OCI-LY7 (cell line): Measurements from ENCODE around the gene AGXT2. TPM values are rescaled to one million over a fixed set of nuclear protein-coding genes. Genes with fewer than 3 reads are reported as not detected.

Experiments used
- BruUV-seq: library from RNA; stranded (reverse); fragments of 400-500 nt; replicated peaks from 2 replicates; lab custom pipeline; 2021; lab: Mats Ljungman, UMichigan
- CTCF ChIA-PET: fragments of 300-600 bp; sonication (Branson Sonifier 250); formaldehyde crosslinking; loops from one replicate; lab custom pipeline; 2022; ENCODE audit warnings: antibody characterized with exemption; ENCODE audit not compliant: unreplicated experiment; lab: Charles Lee
- POLR2A ChIA-PET: fragments of 300-600 bp; sonication (Branson Sonifier 250); formaldehyde crosslinking; loops from one replicate; lab custom pipeline; 2022; ENCODE audit warnings: antibody characterized with exemption; lab: Charles Lee
- DNase-seq: peaks from one replicate; pipeline ENCODE4 v3.0.0-alpha.2; 2015; ENCODE audit warnings: low spot score
- H2AFZ ChIP-seq: fragments of 200-600 bp; sonication (generic), shearing (Covaris generic); 2 replicates; pipeline ENCODE4 v1.6.1; 2014; ENCODE audit warnings: mild to moderate bottlenecking, antibody characterized with exemption, low read length, moderate library complexity
- H3K27ac ChIP-seq: fragments of 200-600 bp; sonication (generic); 2 replicates; pipeline ENCODE4 v1.5.1; 2014; ENCODE audit warnings: mixed run types, low read depth, mild to moderate bottlenecking, moderate library complexity, low read length, inconsistent platforms; ENCODE audit not compliant: poor library complexity, severe bottlenecking
- H3K36me3 ChIP-seq: fragments of 200-600 bp; sonication (generic); 2 replicates; pipeline ENCODE4 v1.6.1; 2014; ENCODE audit warnings: mild to moderate bottlenecking, antibody characterized with exemption, low read length, moderate library complexity, mixed read lengths; ENCODE audit not compliant: insufficient read depth
- H3K4me1 ChIP-seq: fragments of 200-600 bp; sonication (generic); 2 replicates; pipeline ENCODE4 v1.5.1; 2014; ENCODE audit warnings: mild to moderate bottlenecking, low read length; ENCODE audit not compliant: insufficient read depth, poor library complexity, severe bottlenecking
- H3K4me2 ChIP-seq: fragments of 200-600 bp; sonication (generic); 2 replicates; pipeline ENCODE4 v1.6.1; 2014; ENCODE audit warnings: mild to moderate bottlenecking, low read length
- H3K4me3 ChIP-seq: fragments of 200-600 bp; sonication (generic); 2 replicates; pipeline ENCODE4 v1.5.1; 2014; ENCODE audit warnings: mild to moderate bottlenecking, low read depth, low read length; ENCODE audit not compliant: poor library complexity, severe bottlenecking
- H3K79me2 ChIP-seq: fragments of 200-600 bp; sonication (generic); 2 replicates; pipeline ENCODE4 v1.6.1; 2016; ENCODE audit warnings: low read depth, mild to moderate bottlenecking, low read length, moderate library complexity, mixed read lengths; ENCODE audit not compliant: insufficient read depth
- H3K9me2 ChIP-seq: fragments of 200-600 bp; sonication (generic); 2 replicates; pipeline ENCODE4 v1.6.1; 2016; ENCODE audit warnings: mild to moderate bottlenecking, low read length, mixed read lengths; ENCODE audit not compliant: insufficient read depth
- H3K9me3 ChIP-seq: fragments of 200-600 bp; sonication (generic); 2 replicates; pipeline ENCODE4 v1.6.1; 2014; ENCODE audit warnings: mild to moderate bottlenecking, mixed run types, low read length, mixed read lengths
- H4K20me1 ChIP-seq: fragments of 200-600 bp; sonication (generic); 2 replicates; pipeline ENCODE4 v1.6.1; 2014; ENCODE audit warnings: mild to moderate bottlenecking, antibody characterized with exemption, low read length, moderate library complexity, mixed read lengths; ENCODE audit not compliant: insufficient read depth
- CTCF ChIP-seq: fragments of 200-600 bp; sonication (generic); conservative IDR thresholded peaks from 2 replicates; pipeline ENCODE4 v1.5.1; 2014; ENCODE audit warnings: mild to moderate bottlenecking, antibody characterized with exemption, low read length, moderate library complexity, mixed read lengths
- EZH2phosphoT487 ChIP-seq: fragments of 200-600 bp; sonication (generic); IDR thresholded peaks from 2 replicates; pipeline ENCODE4 v1.6.1; 2018; ENCODE audit warnings: low read depth, borderline replicate concordance, mild to moderate bottlenecking, mixed run types, antibody characterized with exemption, low read length, moderate library complexity, mixed read lengths
- intact Hi-C: fragments of 100-400 bp; cut with micrococcal nuclease; formaldehyde crosslinking; loops from one replicate; pipeline ENCODE4 v1.10.0; 2022; ENCODE audit not compliant: unreplicated experiment
- total RNA-seq, 2 experiments: library from RNA; depleted of rRNA in 1 of 2; stranded (reverse); fragments of >200 nt in 1 of 2; shearing (Covaris generic) in 1 of 2; gene quantifications; 2 replicates each; pipeline ENCODE4 v1.2.3, GENCODE V29; 2014 to 2022

Gene AGXT2
- total RNA-seq, 2 experiments from 2014 or later, result not detected

DNA sequence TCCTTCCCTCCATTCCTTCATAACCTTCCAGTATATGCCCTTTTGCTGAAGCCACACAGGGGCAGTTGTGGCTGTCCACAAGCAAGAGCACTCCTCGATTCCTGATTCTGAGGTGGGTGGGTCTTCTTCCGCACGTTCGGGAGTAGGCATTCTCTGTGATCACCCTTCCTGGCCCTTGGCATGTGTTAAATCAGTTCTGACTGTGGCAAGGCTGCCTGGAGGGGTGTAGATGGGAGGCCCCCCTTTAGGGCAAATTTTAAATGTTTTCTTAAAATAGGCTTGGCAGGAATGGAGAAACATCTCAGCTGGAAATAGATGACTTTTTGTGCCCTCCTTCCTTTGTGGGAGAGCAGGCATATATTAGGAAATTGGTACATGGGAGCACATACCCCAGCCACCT is 3.1 kb downstream of the AGXT2 start:
- no peaks in the 10 kb centered on the region for H3K4me1 ChIP-seq
- H3K36me3 ChIP-seq, result no peaks in the 10 kb centered on the region
- no peak overlapping the region for H3K4me2 ChIP-seq
- H3K79me2 ChIP-seq, result no peaks in the 10 kb centered on the region
- H3K9me2 ChIP-seq, result no peaks in the 10 kb centered on the region
- H3K27ac ChIP-seq, result no peak overlapping the region
- ChIA-PET POLR2A (no interaction called here), CTCF (no interaction called here)
- no TSS peak for BruUV-seq
- intact Hi-C loops, result no loop called here
- no peak for DNase-seq
- no peak overlapping the region for H3K4me3 ChIP-seq
- no peak overlapping the region for H2AFZ ChIP-seq
- H3K9me3 ChIP-seq, result no peaks in the 10 kb centered on the region
- TF ChIP-seq CTCF (no peak), EZH2phosphoT487 (no peak)
- H4K20me1 ChIP-seq, result no peaks in the 10 kb centered on the region

DNA sequence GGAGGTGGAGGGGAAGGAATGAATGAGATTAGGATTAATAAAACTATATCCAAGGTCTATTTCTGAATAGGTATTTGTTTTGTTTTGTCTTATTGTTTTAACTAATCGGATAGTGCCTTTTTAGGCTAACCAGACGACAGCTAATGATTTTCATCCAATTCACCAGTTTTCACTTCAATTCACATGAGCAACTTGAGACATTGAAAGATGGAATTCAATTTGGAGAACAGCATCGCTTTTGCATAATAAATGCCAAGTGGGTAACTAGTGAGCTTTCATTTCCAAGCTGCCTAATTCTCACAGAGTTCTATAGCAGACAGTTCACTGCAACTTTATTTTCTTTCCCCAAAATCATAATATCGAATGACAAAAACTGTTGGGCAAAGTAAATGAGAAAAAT is 5.0 kb downstream of the AGXT2 start:
- Histone ChIP-seq H3K9me3 (no peaks in the 10 kb centered on the region), H3K4me2 (no peak overlapping the region), H3K36me3 (no peaks in the 10 kb centered on the region), H3K79me2 (no peaks in the 10 kb centered on the region), H3K4me3 (no peak overlapping the region), H3K27ac (no peak overlapping the region), H3K4me1 (no peaks in the 10 kb centered on the region), H2AFZ (no peak overlapping the region), H4K20me1 (no peaks in the 10 kb centered on the region), H3K9me2 (no peaks in the 10 kb centered on the region)
- ChIA-PET POLR2A (interaction anchor here (0.7 to 1.4 kb wide), 2 partner anchors 21 to 1443 kb away, joined by 3 read pairs; no protein-coding TSS in a partner anchor), CTCF (no interaction called here)
- intact Hi-C loops, result no loop called here
- TF ChIP-seq CTCF (no peak), EZH2phosphoT487 (no peak)
- BruUV-seq, result no TSS peak
- no peak for DNase-seq

GRCh38 chr5:35041261-35041660 is 6.5 kb downstream of the AGXT2 start:
- H3K36me3 ChIP-seq, result no peaks in the 10 kb centered on the region
- no peaks in the 10 kb centered on the region for H3K9me2 ChIP-seq
- DNase-seq, result no peak
- no peaks in the 10 kb centered on the region for H4K20me1 ChIP-seq
- H2AFZ ChIP-seq, result no peak overlapping the region
- H3K9me3 ChIP-seq, result no peaks in the 10 kb centered on the region
- no peak overlapping the region for H3K4me2 ChIP-seq
- no peaks in the 10 kb centered on the region for H3K4me1 ChIP-seq
- no peak overlapping the region for H3K27ac ChIP-seq
- intact Hi-C loops, result no loop called here
- H3K79me2 ChIP-seq, result no peaks in the 10 kb centered on the region
- BruUV-seq, result no TSS peak
- no peak overlapping the region for H3K4me3 ChIP-seq
- TF ChIP-seq CTCF, result no peak
- TF ChIP-seq EZH2phosphoT487, result no peak
- POLR2A ChIA-PET, result interaction anchor here (0.6 to 1.2 kb wide), 2 partner anchors 23 to 1042 kb away, joined by 3 to 5 read pairs; no protein-coding TSS in a partner anchor
- CTCF ChIA-PET, result no interaction called here
